Inflammatory macrophage treated with lipopolysaccharide for 1 hour (primary cell): Measurements from ENCODE around the gene ZNF138.
"Not testable (repeated sequence)": the region's sequence is repeated elsewhere in the genome, so short reads cannot be mapped to it uniquely, and the experiment has no call there.

ENCODE experiments used
- DNase-seq, 2 donors: peaks; one replicate each; pipeline ENCODE4 v3.0.0-alpha.2; 2020 to 2022

Gene ZNF138

DNA sequence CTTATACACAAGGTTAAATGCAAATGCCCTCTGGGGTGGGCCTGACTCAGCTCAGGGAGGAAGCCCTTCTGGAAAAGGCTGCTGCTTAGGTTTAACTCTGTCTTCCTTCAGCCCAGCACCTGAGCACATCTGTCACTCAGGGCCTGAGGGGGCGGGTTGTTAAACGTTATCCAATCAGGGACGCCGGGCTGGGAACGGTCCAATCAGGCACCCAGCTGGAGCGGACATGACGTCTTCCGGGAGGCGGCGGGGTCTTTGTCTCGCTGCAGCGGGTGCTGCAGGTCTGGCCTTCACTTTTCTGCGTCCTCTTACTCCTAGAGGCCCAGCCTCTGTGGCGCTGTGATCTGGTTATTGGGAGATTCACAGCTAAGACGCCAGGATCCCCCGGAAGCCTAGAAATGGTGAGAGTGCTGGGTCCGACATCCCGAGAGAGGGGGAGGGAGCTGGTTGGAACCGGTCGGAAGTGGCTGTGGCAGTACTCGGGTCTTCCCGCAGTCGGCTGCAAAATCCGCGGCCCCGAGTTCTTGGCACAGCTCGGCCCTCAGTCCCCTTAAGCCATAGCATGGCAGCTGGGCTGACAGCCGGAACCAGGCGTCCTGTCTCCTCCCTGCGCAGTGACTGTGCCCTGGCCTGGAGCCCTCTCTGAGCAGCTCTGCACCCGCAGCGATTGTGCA lies at the start of gene ZNF138:
TSS of gene ZNF138 (plus strand) at position 258 of the 674 bp plus-strand sequence. CDS start at position 399, 141 bp downstream.
- DNase-seq = peak; percentile 89 to 94

DNA sequence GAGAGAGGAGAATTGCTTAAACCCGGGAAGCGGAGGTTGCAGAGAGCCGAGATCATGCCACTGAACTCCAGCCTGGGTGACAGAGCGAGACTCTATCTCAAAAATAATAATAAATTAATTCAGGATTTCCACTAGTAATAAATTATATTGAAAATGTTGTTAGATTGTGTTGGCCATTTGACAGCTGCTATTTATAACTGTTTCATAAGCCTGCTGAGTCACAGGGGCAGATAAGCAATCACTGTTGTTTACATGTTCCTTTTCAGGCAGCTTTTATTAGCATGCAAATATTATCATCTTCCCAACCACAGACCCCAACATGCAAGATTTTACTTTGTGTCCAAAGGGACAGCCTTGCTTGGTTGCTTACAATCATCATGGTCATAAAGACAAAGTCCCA lies 49.5 kb upstream of the ZNF138 start:
- no peak for DNase-seq

DNA sequence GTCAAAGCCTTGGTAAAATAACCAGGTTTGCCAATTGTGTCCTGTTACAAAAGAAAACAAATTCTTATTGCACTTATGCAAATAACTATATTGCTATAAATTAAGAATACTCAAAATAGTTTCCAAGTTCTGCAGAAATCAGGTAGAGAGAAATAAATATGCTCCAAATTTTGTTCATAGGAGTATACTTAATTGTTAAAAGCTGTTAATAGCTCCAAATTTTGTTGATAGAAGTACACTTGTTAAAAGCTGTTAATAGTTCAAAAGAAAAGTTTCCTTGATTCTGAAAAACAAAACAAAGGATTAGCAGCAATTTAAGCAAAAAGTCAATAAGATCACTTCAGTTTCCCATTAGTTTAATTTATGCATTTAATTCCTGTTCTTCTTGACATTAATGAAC lies 46.4 kb upstream of the ZNF138 start:
- no peak for DNase-seq

DNA sequence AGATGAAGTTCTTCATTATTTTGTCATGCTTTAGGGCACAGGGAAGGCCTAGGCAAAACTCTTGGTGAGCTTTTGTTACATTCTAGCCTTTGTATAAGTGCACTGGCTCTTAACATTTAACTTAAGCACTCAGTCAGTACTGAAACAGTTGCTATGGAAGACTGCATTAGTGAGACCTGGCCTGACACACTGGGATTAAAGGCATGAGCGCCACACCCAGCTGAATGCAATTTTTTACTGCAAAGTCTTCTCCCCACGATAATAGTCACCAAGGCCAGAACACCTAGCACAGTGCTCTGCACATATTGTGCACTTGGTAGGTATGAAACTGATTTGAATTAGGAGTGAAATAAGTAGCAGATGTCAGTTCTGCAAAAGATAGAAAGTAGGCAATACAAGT lies 41.2 kb upstream of the ZNF138 start:
- DNase-seq = no peak

DNA sequence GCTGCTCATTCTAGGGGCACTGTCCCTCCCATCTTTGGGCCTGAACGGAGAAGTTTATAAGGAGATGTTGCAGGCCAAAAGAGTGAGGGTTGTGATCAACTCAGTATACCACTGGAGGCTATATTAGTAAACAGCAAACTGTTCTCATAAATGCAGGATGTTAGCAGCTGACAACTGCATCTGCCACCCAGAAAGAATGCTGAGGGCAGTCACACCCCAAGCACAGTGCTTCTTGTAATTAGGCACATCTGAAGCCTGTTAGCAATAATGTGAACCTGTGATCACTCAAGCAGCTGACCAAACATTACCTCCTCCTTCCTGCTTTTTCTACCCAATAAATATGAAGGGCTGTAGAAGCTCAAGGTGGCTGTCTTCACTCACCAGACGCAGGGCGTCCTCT lies 38.4 kb upstream of the ZNF138 start:
- no peak for DNase-seq

DNA sequence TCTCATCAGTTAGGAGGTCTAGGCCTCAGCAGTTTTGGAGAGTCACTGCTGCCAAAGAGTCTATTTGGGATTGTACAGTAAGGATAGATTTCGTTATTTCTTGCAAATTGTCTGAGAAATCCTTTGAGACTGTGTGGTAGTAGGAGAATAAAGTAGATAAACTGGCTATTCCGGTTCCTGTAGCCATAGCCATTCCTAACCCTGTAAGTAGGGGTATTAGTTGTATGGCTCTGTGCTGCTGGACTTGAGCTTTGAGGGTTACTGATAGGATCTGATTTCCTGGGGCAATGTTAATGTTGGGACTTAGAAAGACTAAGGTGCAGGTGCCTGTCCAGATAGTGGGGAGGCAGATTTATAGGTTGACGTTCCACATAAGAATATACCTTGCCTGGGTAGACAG lies 36.1 kb upstream of the ZNF138 start:
- no peak for DNase-seq

DNA sequence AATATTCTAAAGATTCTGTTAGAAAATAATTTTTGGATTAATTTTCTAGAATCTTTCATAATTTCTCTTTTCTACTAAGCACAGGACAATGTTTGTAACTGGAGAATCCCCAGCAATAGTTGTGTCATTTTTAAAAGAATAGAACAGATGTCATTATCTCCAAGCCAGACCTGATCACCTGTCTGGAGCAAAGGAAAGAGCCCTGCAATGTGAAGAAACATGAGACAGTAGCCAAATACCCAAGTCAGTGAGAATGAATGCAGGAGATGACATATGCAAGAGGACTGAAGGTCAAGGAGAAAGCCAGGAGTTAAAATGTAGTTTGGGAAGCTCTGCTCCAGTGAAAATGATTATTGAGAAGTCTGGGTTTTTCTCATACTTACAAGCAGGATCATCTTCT lies 25.4 kb upstream of the ZNF138 start:
- DNase-seq = no peak

DNA sequence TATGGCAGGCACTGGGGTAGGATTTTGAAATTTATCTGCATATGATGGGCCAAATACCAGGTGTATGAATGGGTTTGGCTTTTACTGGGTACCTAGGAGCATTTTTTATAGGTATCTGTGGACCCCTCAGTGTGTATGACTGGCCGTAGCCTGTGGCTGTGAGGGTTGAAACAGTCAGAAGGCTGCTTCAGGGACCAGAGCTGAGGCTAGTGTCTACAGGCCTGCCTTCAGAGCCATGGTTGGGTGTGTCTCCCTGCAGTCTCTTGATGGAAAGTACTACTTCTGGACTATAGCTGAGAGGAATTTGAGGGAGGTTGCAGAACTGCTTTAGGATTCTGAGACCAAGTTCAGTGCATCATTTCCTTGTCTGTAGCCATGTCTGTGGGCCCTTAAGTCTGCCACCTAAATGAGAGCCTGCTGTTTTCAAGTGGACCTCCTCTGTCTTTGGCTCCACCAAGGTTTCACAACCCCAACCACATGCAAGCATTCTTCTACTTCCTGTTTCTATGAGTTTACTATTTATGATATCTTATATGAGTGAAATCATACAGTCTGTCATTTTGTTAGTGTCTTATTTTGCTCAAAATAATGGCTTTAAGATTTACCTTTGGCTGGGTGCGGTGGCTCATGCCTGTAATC lies 19.9 kb upstream of the ZNF138 start:
- DNase-seq = no peak

DNA sequence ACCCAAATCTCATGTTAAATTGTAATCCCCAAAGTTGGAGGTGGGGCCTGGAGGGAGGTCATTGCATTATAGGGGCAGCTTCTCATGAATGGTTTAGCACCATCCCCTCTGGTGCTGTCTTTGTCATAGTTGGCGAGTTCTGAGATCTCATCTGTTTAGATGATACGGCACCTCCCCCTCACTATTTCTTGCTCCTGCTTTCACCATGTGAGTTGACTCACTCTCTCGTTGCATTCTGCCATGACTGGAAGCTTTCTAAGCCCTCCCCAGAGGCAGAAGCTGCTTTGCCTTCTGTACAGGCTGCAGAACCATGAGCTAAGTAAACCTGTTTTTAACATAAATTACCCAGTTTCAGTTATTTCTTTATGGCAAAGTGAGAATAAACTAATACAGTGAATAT lies 18.9 kb upstream of the ZNF138 start:
- DNase-seq = no peak

DNA sequence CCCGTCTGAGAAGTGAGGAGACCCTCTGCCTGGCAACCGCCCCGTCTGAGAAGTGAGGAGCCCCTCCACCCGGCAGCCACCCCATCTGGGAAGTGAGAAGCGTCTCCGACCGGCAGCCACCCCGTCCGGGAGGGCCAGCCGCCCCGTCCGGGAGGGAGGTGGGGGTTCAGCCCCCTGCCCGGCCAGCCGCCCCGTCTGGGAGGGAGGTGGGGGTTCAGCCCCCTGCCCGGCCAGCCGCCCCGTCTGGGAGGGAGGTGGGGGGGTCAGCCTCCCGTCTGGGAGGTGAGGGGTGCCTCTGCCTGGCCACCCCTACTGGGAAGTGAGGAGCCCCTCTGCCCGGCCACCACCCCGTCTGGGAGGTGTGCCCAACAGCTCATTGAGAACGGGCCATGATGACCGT lies 9.4 kb upstream of the ZNF138 start:
- not testable (repeated sequence) for DNase-seq

DNA sequence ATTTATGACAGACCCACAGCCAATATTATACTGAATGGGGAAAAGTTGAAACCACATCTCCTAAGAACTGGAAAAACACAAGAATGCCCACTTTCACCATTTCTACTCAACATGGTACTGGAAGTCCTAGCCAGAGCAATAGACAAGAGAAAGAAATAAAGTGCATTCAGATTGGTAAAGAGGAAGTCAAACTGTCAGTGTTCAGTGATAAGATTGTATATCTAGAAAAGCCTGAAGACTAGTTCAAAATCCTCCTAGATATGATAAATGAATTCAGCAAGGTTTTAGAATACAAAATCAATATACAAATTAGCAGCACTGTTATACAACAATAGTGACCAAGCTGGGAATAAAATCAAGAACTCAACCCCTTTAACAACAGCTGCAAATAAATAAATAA lies 6.9 kb upstream of the ZNF138 start:
- DNase-seq = no peak

DNA sequence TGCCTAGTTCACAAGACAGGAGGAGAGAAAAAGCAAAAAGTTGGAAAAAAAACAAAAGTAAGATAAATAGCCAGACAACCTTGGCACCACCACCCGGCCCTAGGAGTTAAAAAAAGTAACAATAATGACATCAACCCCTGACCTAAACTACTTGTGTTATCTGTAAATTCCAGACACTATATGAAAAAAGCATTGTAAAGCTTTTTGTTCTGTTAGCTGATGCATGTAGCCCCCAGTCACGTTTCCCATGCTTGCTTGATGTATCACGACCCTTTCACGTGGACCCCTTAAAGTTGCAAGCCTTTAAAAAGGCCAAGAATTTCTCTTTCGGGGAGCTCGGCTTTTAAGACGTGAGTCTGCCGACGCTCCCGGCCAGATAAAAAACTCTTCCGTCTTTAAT lies 5.0 kb upstream of the ZNF138 start:
- DNase-seq = not testable (repeated sequence)

DNA sequence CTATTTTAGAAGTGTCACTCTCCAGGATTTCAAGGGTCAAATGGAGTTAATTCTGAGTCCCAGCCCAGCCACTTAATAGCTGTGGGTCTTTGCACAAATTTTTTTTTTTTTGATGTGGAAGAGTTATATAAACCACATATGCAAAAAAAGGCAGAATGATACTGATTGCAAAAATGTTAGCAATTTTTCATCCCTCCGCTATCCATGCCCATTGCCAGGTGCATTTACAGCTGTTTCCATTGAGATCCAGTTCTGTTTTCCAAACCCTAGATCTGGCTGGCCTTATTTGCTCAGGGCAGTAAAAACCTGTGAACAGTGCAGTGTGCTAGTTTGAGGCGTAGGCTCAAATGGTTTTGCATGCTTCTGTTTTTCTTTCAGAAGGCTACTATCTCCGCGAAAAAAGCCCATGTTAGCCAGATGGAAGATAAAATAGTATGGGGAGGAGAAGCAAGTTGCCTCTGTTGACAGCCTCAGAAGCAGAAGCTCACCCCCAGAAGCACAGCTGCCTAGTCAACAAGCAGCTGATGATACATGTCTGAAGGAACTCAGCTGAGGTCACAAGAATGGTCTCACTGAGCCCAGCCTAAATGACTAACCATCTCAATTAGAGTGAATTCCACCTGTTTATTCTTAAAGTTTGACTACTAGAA lies 997 bp upstream of the ZNF138 start:
- no peak for DNase-seq

DNA sequence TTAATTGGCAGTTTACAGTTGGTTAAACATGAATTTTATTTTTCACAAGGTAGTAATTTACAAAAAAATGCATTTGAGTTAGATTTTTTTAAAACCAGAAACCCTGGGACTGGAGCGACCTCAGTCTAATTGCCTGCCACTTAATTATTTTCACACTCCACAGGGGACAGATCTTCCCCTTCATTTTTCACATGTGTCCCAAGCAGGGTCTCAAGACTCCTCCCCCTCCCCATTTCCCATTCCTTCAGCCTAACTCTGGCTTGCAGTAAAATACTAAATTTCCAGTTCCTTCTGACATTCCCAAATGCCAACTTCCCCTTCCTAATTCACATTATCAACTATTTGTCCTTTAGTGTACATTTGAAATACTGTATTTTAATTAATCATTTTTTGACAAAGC lies 948 bp downstream of the ZNF138 start:
- no peak for DNase-seq

DNA sequence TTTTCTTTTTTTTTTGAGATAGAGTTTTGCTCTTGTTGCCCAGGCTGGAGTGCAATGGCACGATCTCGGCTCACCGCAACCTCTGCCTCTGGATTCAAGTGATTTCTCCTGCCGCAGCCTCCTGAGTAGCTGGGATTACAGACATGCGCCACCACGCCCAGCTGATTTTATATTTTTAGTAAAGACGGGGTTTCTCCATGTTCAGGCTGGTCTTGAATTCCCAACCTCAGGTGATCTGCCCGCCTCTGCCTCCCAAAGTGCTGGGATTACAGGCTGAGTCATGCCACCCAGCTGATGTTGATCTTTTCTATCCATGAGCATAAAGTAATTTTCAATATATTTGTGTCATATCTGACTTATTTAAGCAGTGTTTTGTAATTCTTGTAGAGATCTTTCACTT lies 4.9 kb downstream of the ZNF138 start:
- DNase-seq = not testable (repeated sequence)

DNA sequence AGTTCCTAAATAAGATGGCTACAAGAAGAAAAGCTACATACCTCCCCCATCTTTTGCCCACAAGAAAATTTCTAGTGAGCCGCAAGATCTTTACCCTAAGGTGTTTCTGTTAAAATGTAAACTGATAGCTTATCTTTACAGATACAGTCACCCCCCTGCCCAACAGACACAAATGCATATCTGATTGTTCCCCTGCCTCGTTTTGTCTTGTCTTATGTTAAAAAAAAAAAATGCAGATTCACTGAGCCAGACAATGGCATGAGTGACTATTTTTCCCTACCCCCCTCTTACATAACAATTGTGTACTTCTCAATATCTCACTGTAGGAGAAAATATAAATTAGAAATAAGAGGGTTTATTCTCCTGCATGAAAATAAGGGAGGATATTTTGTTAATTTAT lies 8.5 kb downstream of the ZNF138 start:
- no peak for DNase-seq

DNA sequence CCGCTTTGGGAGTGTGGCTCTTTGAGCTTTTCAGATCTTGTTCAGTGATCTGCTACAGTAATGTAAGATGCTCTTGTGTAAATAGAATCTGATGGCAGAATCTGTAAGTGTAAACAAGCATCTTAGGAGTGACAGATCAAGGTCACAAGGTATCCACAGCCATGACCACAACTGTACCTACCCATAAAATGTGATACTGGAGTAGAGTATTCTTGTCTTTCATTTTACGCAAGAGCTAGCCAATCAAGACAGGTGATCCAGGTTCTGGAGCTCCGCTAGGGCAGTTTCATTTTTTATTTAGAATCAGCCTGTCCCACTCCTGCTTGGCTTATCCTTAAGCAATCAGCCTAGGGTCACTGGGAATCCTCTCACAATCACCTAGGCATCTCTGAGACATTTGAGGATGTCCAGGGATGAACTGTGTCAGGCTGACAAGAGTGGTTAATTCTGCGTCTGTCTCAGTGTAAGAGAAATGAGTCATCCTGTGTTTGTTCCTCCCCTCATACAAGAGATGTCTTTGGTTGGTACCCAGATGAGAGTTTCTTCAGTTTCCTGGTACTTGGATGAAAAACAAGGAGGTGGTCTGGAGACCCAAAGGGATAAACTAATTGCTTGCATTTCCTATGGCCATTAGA lies 13.6 kb downstream of the ZNF138 start:
- DNase-seq = no peak

DNA sequence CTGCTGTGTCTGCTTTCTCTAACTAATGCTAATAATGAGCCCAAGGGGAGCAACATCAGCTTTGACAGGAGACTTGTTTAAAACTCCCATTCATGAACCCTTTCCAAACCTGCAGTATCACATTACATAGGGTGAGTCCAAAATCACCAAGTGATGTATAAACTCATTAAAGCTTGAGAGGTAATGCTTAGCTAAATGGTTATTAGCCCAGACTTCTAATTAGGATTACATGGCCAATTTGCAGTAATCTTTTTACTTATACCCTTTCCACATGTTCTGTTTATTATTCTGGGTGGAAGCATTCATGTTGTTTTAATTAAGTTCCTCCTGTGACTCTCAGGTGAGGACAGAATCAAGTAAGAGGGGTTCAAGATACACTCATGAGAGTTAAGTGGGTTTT lies 17.5 kb downstream of the ZNF138 start:
- DNase-seq = no peak

DNA sequence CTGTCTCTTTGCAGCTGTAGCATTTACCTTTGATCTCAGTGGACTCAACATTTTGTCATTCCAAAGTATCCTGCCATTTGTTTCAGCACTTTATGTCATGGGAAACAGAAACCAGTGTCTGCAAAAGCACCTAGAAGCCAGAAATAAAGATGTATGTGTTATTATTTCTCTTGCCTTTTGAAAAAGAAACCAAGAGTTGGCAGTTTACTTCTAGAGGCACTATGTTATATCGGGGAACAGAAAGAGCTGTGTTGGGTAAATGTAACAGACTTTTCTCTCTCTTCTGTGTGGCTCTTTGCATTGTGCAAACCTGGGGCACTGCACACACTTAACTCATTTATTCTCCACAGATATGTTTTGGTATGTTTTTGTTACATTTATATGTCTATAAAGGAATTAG lies 36.7 kb downstream of the ZNF138 start:
- no peak for DNase-seq

DNA sequence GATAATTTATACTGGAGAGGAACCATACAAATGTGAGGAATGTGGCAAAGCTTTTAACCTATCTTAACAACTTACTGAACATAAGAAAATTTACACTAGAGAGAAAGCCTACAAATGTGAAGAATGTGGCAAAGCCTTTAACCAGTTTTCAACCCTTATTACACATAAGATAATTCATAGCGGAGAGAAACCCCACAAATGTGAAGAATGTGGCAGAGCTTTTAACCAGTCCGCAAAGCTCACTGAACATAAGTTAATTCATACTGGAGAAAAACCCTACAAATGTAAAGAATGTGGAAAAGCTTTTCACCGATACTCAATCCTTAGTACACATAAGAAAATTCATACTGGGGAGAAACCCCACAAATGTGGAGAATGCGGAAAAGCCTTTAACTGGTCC lies 37.9 kb downstream of the ZNF138 start:
- DNase-seq = no peak

DNA sequence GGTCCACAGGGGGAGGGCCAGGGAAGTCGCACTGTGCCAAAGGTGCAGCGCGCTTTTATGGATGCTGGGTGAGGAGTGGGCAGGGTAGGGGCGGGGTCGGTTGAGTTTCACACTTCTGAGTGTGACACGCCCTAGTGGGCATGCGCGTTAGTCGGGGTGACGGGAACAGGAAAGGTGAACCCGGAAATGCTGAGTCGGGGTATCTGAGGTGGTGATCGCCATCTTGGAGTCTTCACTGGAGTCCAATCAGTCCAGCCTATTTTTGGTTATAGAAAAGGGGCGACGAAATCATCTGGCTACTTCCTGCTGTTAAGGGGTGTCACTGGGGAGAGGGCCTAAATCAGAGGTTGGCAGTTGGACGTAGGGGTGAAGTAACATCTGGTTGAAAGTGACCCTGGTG lies 40.8 kb downstream of the ZNF138 start:
- no peak for DNase-seq

DNA sequence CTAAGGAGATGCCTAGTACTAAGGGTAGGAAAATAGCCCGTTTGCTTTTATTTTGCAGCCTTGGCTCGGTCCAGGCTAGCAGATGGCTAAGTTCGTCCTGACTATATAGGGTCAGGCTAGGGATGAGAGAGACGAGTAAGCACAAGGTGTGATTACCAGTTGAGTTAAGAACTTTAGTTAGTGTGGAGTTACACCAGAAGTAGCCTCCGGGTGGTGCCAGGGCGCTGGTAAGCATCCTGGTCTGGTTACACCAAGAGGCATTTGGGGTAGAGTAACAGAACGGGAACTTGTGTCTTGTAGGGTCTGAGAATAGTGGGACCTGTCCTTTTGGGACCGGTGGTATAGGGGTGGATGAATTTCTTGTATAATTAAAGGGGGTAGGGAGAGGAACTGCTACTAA lies 41.6 kb downstream of the ZNF138 start:
- not testable (repeated sequence) for DNase-seq

DNA sequence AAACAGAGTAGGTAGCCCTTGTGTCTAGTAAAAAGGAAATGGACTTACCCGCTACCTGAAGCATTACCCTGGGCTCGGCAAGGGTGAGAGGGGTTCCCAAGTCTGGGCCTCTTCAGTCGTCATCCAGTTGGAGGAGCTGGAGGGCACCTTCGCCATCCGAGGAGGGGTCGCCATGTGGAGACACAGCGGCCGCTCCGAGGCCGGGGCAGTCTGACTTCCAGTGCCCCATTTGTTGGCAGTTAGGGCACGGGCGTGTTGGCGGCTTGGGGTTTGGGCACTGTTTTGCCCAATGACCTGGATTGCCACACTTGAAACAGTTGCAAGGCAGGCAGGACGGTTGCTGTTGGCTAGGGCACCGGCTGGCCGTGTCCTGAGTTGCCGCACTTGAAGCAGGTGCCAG lies 43.8 kb downstream of the ZNF138 start:
- DNase-seq = not testable (repeated sequence)

DNA sequence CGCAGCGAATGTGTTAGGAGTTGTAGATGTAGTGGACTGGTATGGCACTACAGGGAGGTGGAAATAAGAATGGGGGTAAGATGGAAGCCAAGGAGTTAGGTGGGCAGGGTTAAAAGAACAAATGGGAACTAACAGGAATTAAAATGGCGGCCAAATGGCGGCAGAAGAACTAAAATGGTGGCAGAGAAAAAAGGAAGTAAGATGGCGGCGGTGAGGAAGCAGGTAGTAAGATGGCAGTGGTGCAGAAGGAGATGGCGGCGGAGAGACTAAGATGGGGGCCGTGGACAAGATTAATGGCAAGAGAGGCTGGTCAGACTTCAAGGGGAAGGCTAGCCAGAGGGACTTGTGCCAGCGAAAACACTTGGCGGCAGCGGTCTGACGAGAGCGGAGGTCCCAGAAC lies 44.5 kb downstream of the ZNF138 start:
- DNase-seq = no peak
